SK-N-SH treated with all-trans-retinoic acid at 6 μM for 48 hours (cell line): ENCODE results near the gene EXTL1.

Experiments used
- ATAC-seq: fragments of 200-7000 bp; cut with Tn5 transposase; 3 replicates; pipeline ENCODE4 v1.9.1; 2020; ENCODE audit warnings: mild to moderate bottlenecking, moderate library complexity
- ARNTL ChIP-seq: fragments of 450-650 bp; formaldehyde crosslinking; IDR thresholded peaks from 2 replicates; pipeline ENCODE4 v1.5.0; 2020; ENCODE audit warnings: low read depth, mild to moderate bottlenecking, moderate library complexity, borderline replicate concordance
- BACH2 ChIP-seq: fragments of 250-450 bp; sonication (Bioruptor Pico); IDR thresholded peaks from 2 replicates; pipeline ENCODE4 v1.9.0; 2021; ENCODE audit warnings: mild to moderate bottlenecking, borderline replicate concordance
- CSDC2 ChIP-seq: fragments of 250-450 bp; sonication (Bioruptor Pico); IDR thresholded peaks from 2 replicates; pipeline ENCODE4 v1.5.0; 2020; ENCODE audit warnings: mild to moderate bottlenecking, moderate library complexity
- CSRNP3 ChIP-seq: fragments of 250-450 bp; sonication (Bioruptor Pico); IDR thresholded peaks from 2 replicates; pipeline ENCODE4 v1.5.1; 2021; ENCODE audit warnings: mild to moderate bottlenecking, moderate library complexity
- ESRRG ChIP-seq: fragments of 250-450 bp; sonication (Bioruptor Pico); IDR thresholded peaks from 2 replicates; pipeline ENCODE4 v1.6.1; 2021; ENCODE audit warnings: mild to moderate bottlenecking
- GLIS3 ChIP-seq: fragments of 250-450 bp; sonication (Bioruptor Pico); IDR thresholded peaks from 2 replicates; pipeline ENCODE4 v1.5.0; 2020; ENCODE audit warnings: mild to moderate bottlenecking, moderate library complexity
- ISL1 ChIP-seq: fragments of 250-450 bp; sonication (Bioruptor Pico); IDR thresholded peaks from 2 replicates; pipeline ENCODE4 v2.1.2; 2022; ENCODE audit warnings: mild to moderate bottlenecking, moderate library complexity
- OSR1 ChIP-seq: fragments of 250-450 bp; sonication (Bioruptor Pico); IDR thresholded peaks from 2 replicates; pipeline ENCODE4 v1.8.0; 2022; ENCODE audit warnings: moderate library complexity, mild to moderate bottlenecking, inconsistent platforms
- POU6F1 ChIP-seq: fragments of 250-450 bp; sonication (Bioruptor Pico); IDR thresholded peaks from 2 replicates; pipeline ENCODE4 v1.8.0; 2021; ENCODE audit warnings: low read depth, mild to moderate bottlenecking, moderate library complexity, borderline replicate concordance
- PPARA ChIP-seq: fragments of 250-450 bp; sonication (Bioruptor Pico); IDR thresholded peaks from 2 replicates; pipeline ENCODE4 v1.5.0; 2020; ENCODE audit warnings: mild to moderate bottlenecking, borderline replicate concordance
- RARB ChIP-seq: fragments of 250-450 bp; sonication (Bioruptor Pico); IDR thresholded peaks from 2 replicates; pipeline ENCODE4 v1.8.0; 2021; ENCODE audit warnings: mild to moderate bottlenecking, moderate library complexity
- SNAI2 ChIP-seq: fragments of 250-450 bp; sonication (Bioruptor Pico); IDR thresholded peaks from 2 replicates; pipeline ENCODE4 v1.5.0; 2020; ENCODE audit warnings: mild to moderate bottlenecking, moderate library complexity
- TOX ChIP-seq: fragments of 250-450 bp; sonication (Bioruptor Pico); IDR thresholded peaks from 2 replicates; pipeline ENCODE4 v1.8.0; 2021; ENCODE audit warnings: mild to moderate bottlenecking, moderate library complexity, borderline replicate concordance
- TSHZ2 ChIP-seq: fragments of 250-450 bp; sonication (Bioruptor Pico); IDR thresholded peaks from 2 replicates; pipeline ENCODE4 v1.5.0; 2020; ENCODE audit warnings: mild to moderate bottlenecking, moderate library complexity
- ZC3H10 ChIP-seq: fragments of 250-450 bp; sonication (Bioruptor Pico); IDR thresholded peaks from 2 replicates; pipeline ENCODE4 v1.5.1; 2021; ENCODE audit warnings: mild to moderate bottlenecking, moderate library complexity
- ZFP3 ChIP-seq: fragments of 250-450 bp; sonication (Bioruptor Pico); IDR thresholded peaks from 2 replicates; pipeline ENCODE4 v1.5.0; 2020; ENCODE audit warnings: mild to moderate bottlenecking, moderate library complexity
- ZFP30 ChIP-seq: fragments of 450-650 bp; formaldehyde crosslinking; IDR thresholded peaks from 2 replicates; pipeline ENCODE4 v1.5.0; 2022; ENCODE audit warnings: mild to moderate bottlenecking, moderate library complexity
- ZNF565 ChIP-seq: fragments of 450-650 bp; formaldehyde crosslinking; conservative IDR thresholded peaks from 2 replicates; pipeline ENCODE4 v1.5.0; 2020; ENCODE audit warnings: low read depth, mild to moderate bottlenecking, moderate library complexity
- ZNF70 ChIP-seq: fragments of 450-650 bp; formaldehyde crosslinking; IDR thresholded peaks from 2 replicates; pipeline ENCODE4 v1.5.0; 2020; ENCODE audit warnings: mild to moderate bottlenecking, moderate library complexity
- ZNF8 ChIP-seq: fragments of 450-650 bp; formaldehyde crosslinking; IDR thresholded peaks from 2 replicates; pipeline ENCODE4 v1.5.0; 2020; ENCODE audit warnings: mild to moderate bottlenecking, moderate library complexity

Gene EXTL1

GRCh38 chr1:26031611-26032220, 10.1 kb downstream of the EXTL1 start:
- ATAC-seq: no peak
- TF ChIP-seq POU6F1 (CRISPR knock-in tag) (no peak), RARB (CRISPR knock-in tag) (no peak), ARNTL (CRISPR knock-in tag) (no peak), ISL1 (CRISPR knock-in tag) (no peak), ZNF70 (CRISPR knock-in tag) (no peak), TOX (CRISPR knock-in tag) (no peak), BACH2 (CRISPR knock-in tag) (no peak)

- no peak for ATAC-seq
- TF ChIP-seq OSR1 (CRISPR knock-in tag) (no peak), POU6F1 (CRISPR knock-in tag) (no peak), ARNTL (CRISPR knock-in tag) (no peak), TSHZ2 (CRISPR knock-in tag) (no peak), ZNF565 (CRISPR knock-in tag) (no peak), ZNF8 (CRISPR knock-in tag) (no peak), ZFP3 (CRISPR knock-in tag) (no peak), ZNF70 (CRISPR knock-in tag) (no peak), ZC3H10 (no peak), CSDC2 (CRISPR knock-in tag) (no peak), PPARA (CRISPR knock-in tag) (no peak), TOX (CRISPR knock-in tag) (no peak), ISL1 (CRISPR knock-in tag) (no peak), SNAI2 (CRISPR knock-in tag) (no peak), ZFP30 (no peak), GLIS3 (CRISPR knock-in tag) (no peak), CSRNP3 (CRISPR knock-in tag) (no peak), BACH2 (CRISPR knock-in tag) (no peak)
These were observed 11.2 kb downstream of the EXTL1 start for GRCh38 chr1:26032656-26033357.

- ATAC-seq: peak; percentile 34
- TF ChIP-seq CSRNP3 (CRISPR knock-in tag): no peak
- TF ChIP-seq BACH2 (CRISPR knock-in tag): no peak
- no peak for TF ChIP-seq ESRRG
- TF ChIP-seq OSR1 (CRISPR knock-in tag): no peak
- TF ChIP-seq RARB (CRISPR knock-in tag): no peak
These were observed 13.1 kb downstream of the EXTL1 start for GRCh38 chr1:26034504-26035202.
